ENCODE results near the gene PPARG. TPM values are rescaled to one million over a fixed set of nuclear protein-coding genes. Genes with fewer than 3 reads are reported as not detected.
"Not testable (repeated sequence)": the region's sequence is repeated elsewhere in the genome, so short reads cannot be mapped to it uniquely, and the experiment has no call there.

PPARG gene
- total RNA-seq, 1 experiment from 2014 or later, result 71.6 TPM

DNA sequence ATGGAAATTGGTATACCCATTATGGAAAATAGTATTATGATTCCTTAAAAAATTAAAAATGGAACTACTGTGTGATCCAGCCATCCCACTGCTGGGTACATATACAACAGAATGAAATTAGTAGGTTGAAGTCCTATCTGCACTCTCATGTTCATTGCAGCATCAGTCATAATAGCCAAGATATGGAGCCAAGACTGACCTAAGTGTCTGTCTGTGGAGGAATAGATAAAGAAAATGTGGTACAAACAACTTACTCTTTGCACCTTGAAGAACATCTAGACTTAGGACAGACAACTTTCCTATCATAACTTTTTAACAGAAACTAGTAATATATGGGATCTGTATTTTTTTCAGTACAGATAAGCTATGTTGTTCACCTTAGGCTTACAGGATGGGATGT lies 30.0 kb upstream of the PPARG start:
- no peak overlapping the region for H3K4me2 ChIP-seq (ENCODE audit: low read length)
- DNase-seq (ENCODE audit: low read depth, low spot score), result no peak
- no peak overlapping the region for H3K9ac ChIP-seq (ENCODE audit: low read length)
- ChIA-PET CTCF (no interaction called here), POLR2A (no interaction called here), RAD21 (ENCODE audit: low non-redundant PET in 1 of 2, low total read pairs in 2 of 2, uncharacterized antibody in 2 of 2, unreplicated experiment in 2 of 2) (no interaction called here)
- no peak overlapping the region for H3K27ac ChIP-seq (ENCODE audit: low read depth, low read length)
- H3K27me3 ChIP-seq (ENCODE audit: insufficient read depth, low read length), result no peaks in the 10 kb centered on the region
- H3K79me2 ChIP-seq (ENCODE audit: insufficient read depth, low read length), result no peaks in the 10 kb centered on the region
- TF ChIP-seq, protein P1, sequence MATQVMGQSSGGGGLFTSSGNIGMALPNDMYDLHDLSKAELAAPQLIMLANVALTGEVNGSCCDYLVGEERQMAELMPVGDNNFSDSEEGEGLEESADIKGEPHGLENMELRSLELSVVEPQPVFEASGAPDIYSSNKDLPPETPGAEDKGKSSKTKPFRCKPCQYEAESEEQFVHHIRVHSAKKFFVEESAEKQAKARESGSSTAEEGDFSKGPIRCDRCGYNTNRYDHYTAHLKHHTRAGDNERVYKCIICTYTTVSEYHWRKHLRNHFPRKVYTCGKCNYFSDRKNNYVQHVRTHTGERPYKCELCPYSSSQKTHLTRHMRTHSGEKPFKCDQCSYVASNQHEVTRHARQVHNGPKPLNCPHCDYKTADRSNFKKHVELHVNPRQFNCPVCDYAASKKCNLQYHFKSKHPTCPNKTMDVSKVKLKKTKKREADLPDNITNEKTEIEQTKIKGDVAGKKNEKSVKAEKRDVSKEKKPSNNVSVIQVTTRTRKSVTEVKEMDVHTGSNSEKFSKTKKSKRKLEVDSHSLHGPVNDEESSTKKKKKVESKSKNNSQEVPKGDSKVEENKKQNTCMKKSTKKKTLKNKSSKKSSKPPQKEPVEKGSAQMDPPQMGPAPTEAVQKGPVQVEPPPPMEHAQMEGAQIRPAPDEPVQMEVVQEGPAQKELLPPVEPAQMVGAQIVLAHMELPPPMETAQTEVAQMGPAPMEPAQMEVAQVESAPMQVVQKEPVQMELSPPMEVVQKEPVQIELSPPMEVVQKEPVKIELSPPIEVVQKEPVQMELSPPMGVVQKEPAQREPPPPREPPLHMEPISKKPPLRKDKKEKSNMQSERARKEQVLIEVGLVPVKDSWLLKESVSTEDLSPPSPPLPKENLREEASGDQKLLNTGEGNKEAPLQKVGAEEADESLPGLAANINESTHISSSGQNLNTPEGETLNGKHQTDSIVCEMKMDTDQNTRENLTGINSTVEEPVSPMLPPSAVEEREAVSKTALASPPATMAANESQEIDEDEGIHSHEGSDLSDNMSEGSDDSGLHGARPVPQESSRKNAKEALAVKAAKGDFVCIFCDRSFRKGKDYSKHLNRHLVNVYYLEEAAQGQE (IDR thresholded peaks at IDR 0.05; ENCODE audit: low read depth), result no peak
- TF ChIP-seq ZFX (IDR thresholded peaks at IDR 0.05) (no peak), CEBPB (IDR thresholded peaks at IDR 0.05; ENCODE audit: low read depth) (no peak), SP1 (IDR thresholded peaks at IDR 0.05; ENCODE audit: low read depth) (no peak), FOSL1 (IDR thresholded peaks at IDR 0.05; ENCODE audit: low read depth) (no peak), EZH2 (IDR thresholded peaks at IDR 0.05) (no peak), POLR2A (IDR thresholded peaks at IDR 0.05; ENCODE audit: borderline replicate concordance, extremely low read depth, insufficient read depth, insufficient read length) (no peak), CBX3 (IDR thresholded peaks at IDR 0.05; ENCODE audit: low read depth) (no peak), RAD21 (IDR thresholded peaks at IDR 0.05; ENCODE audit: low read depth) (no peak), SIN3A (IDR thresholded peaks at IDR 0.05; ENCODE audit: low read depth) (no peak), JUND (IDR thresholded peaks at IDR 0.05) (no peak)
- TF ChIP-seq, protein P2, sequence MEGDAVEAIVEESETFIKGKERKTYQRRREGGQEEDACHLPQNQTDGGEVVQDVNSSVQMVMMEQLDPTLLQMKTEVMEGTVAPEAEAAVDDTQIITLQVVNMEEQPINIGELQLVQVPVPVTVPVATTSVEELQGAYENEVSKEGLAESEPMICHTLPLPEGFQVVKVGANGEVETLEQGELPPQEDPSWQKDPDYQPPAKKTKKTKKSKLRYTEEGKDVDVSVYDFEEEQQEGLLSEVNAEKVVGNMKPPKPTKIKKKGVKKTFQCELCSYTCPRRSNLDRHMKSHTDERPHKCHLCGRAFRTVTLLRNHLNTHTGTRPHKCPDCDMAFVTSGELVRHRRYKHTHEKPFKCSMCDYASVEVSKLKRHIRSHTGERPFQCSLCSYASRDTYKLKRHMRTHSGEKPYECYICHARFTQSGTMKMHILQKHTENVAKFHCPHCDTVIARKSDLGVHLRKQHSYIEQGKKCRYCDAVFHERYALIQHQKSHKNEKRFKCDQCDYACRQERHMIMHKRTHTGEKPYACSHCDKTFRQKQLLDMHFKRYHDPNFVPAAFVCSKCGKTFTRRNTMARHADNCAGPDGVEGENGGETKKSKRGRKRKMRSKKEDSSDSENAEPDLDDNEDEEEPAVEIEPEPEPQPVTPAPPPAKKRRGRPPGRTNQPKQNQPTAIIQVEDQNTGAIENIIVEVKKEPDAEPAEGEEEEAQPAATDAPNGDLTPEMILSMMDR (IDR thresholded peaks at IDR 0.05 in 2 of 3, conservative IDR thresholded peaks at IDR 0.05 in 1 of 3; ENCODE audit: borderline replicate concordance in 1 of 3, insufficient read depth in 1 of 3, low read depth in 2 of 3, low read length in 2 of 3), result no peak
- H3K9me3 ChIP-seq (ENCODE audit: control insufficient read depth in 1 of 2, insufficient read depth in 1 of 2, low read depth in 1 of 2, low read length in 2 of 2), result no peaks in the 10 kb centered on the region
- no peaks in the 10 kb centered on the region for H3K9me2 ChIP-seq (ENCODE audit: insufficient read depth)
- ATAC-seq, result no peak
- no TSS peak for BruUV-seq (replicated peaks)
- H3K4me3 ChIP-seq (replicated peaks in 1 of 2; ENCODE audit: low read depth in 1 of 2, low read length in 2 of 2), result no peak overlapping the region
- intact Hi-C loops (cut with micrococcal nuclease), result no loop called here
- no peak overlapping the region for H2AFZ ChIP-seq (ENCODE audit: low read depth, low read length, poor library complexity, severe bottlenecking)
- H3K4me1 ChIP-seq (ENCODE audit: control insufficient read depth in 1 of 2, insufficient read depth in 2 of 2, low read length in 2 of 2), result peaks cover 0 to 8% of the 10 kb centered on the region in 2 experiments; a peak in 1 of 4 replicates
- no peaks in the 10 kb centered on the region for H4K20me1 ChIP-seq (ENCODE audit: insufficient read depth)
- no peaks in the 10 kb centered on the region for H3K36me3 ChIP-seq (ENCODE audit: control insufficient read depth in 1 of 2, insufficient read depth in 2 of 2, low read length in 2 of 2)

DNA sequence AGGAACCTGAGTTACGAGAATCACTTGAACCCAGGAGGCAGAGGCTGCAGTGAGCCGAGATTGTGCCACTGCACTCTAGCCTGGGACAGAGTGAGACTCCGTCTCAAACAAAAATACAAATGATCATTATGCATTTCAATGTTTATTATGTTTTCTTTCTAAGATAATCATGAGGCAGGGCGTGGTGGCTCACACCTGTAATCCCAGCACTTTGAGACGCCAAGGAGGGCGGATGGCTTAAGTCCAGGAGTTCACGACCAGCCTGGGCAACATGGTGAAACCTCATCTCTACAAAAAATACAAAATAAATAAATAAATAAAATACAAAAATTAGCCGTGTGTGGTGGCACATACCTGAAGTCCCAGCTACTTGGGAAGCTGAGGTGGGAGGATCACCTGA lies 26.7 kb upstream of the PPARG start:
- H3K9ac ChIP-seq (ENCODE audit: low read length); H3K4me1 ChIP-seq (ENCODE audit: control insufficient read depth in 1 of 2, insufficient read depth in 2 of 2, low read length in 2 of 2); CTCF ChIA-PET; H3K4me2 ChIP-seq (ENCODE audit: low read length); intact Hi-C loops (cut with micrococcal nuclease); H3K9me2 ChIP-seq (ENCODE audit: insufficient read depth); H3K79me2 ChIP-seq (ENCODE audit: insufficient read depth, low read length); H3K27ac ChIP-seq (ENCODE audit: low read depth, low read length); H2AFZ ChIP-seq (ENCODE audit: low read depth, low read length, poor library complexity, severe bottlenecking); H4K20me1 ChIP-seq (ENCODE audit: insufficient read depth); RAD21 ChIA-PET (ENCODE audit: low non-redundant PET in 1 of 2, low total read pairs in 2 of 2, uncharacterized antibody in 2 of 2, unreplicated experiment in 2 of 2); H3K9me3 ChIP-seq (ENCODE audit: control insufficient read depth in 1 of 2, insufficient read depth in 1 of 2, low read depth in 1 of 2, low read length in 2 of 2); ATAC-seq; DNase-seq (ENCODE audit: low read depth, low spot score); POLR2A ChIA-PET; BruUV-seq (replicated peaks); H3K27me3 ChIP-seq (ENCODE audit: insufficient read depth, low read length); H3K4me3 ChIP-seq (replicated peaks in 1 of 2; ENCODE audit: low read depth in 1 of 2, low read length in 2 of 2); H3K36me3 ChIP-seq (ENCODE audit: control insufficient read depth in 1 of 2, insufficient read depth in 2 of 2, low read length in 2 of 2): not testable (repeated sequence)
